Upper lobe of left lung (tissue), 4 donors: Measurements from ENCODE around the gene CDKAL1.

Experiments
- CTCF ChIP-seq, 6 experiments: fragments of 450-650 bp in 4 of 6; fragments of 200-600 bp in 2 of 6; sonication (generic) in 2 of 6; IDR thresholded peaks; one replicate each; pipeline ENCODE4 v1.5.1; 2016 to 2019; ENCODE audit warnings: antibody characterized with exemption in 6 of 6
- POLR2AphosphoS5 ChIP-seq, 2 donors: sonication (generic); formaldehyde crosslinking; IDR thresholded peaks; one replicate each; pipeline ENCODE4 v1.5.1; 2017; ENCODE audit warnings: antibody characterized with exemption in 2 of 2

GRCh38 chr6:20652299-20653084, 118.2 kb downstream of the CDKAL1 start:
- no peak for TF ChIP-seq POLR2AphosphoS5 (IDR thresholded peaks at IDR 0.05)
- TF ChIP-seq CTCF (IDR thresholded peaks at IDR 0.05) = no peak
